OCI-LY1 (cell line): ENCODE data around the gene HNRNPK.

ENCODE experiments used
- H2AFZ ChIP-seq: fragments of 200-600 bp; sonication (generic), shearing (Covaris generic); 2 replicates; pipeline ENCODE4 v1.6.0; 2014; ENCODE audit warnings: antibody characterized with exemption, mild to moderate bottlenecking, low read length
- H3F3A ChIP-seq: fragments of 200-600 bp; sonication (generic), shearing (Covaris generic); 2 replicates; pipeline ENCODE4 v1.6.0; 2014; ENCODE audit warnings: mild to moderate bottlenecking, antibody characterized with exemption, low read length, moderate library complexity; ENCODE audit not compliant: insufficient read depth
- H3K27ac ChIP-seq: fragments of 200-600 bp; sonication (generic); 2 replicates; pipeline ENCODE4 v1.5.1; 2014; ENCODE audit warnings: low read length, mixed run types, mild to moderate bottlenecking, low read depth; ENCODE audit not compliant: poor library complexity, severe bottlenecking
- H3K27me3 ChIP-seq: fragments of 200-600 bp; sonication (generic); 2 replicates; pipeline ENCODE4 v1.6.0; 2014; ENCODE audit warnings: antibody characterized with exemption, mild to moderate bottlenecking, low read length, moderate library complexity; ENCODE audit not compliant: insufficient read depth
- H3K36me3 ChIP-seq: fragments of 200-600 bp; sonication (generic); 2 replicates; pipeline ENCODE4 v1.6.1; 2014; ENCODE audit warnings: mild to moderate bottlenecking, antibody characterized with exemption, low read length, moderate library complexity, mixed read lengths; ENCODE audit not compliant: insufficient read depth
- H3K4me1 ChIP-seq: fragments of 200-600 bp; sonication (generic); 2 replicates; pipeline ENCODE4 v1.5.1; 2014; ENCODE audit warnings: mild to moderate bottlenecking, low read length, moderate library complexity; ENCODE audit not compliant: insufficient read depth, severe bottlenecking
- H3K4me2 ChIP-seq: fragments of 200-600 bp; sonication (generic), shearing (Covaris generic); 2 replicates; pipeline ENCODE4 v1.6.1; 2014; ENCODE audit warnings: low read length
- H3K4me3 ChIP-seq: fragments of 200-600 bp; sonication (generic); 2 replicates; pipeline ENCODE4 v1.5.1; 2014; ENCODE audit warnings: low read length, low read depth, mild to moderate bottlenecking, mixed read lengths; ENCODE audit not compliant: poor library complexity, severe bottlenecking
- H3K79me2 ChIP-seq: fragments of 200-600 bp; shearing (Covaris generic); 2 replicates; pipeline ENCODE4 v1.6.1; 2016; ENCODE audit warnings: mixed run types, low read length, mixed read lengths; ENCODE audit not compliant: insufficient read depth
- H3K9ac ChIP-seq: fragments of 200-600 bp; sonication (generic), shearing (Covaris generic); 2 replicates; pipeline ENCODE4 v1.6.1; 2014; ENCODE audit warnings: mild to moderate bottlenecking, low read length, mixed read lengths
- H3K9me2 ChIP-seq: fragments of 200-600 bp; sonication (generic), shearing (Covaris generic); 2 replicates; pipeline ENCODE4 v1.6.1; 2014; ENCODE audit warnings: low read depth, mild to moderate bottlenecking, low read length, mixed read lengths
- H3K9me3 ChIP-seq: fragments of 200-600 bp; shearing (Covaris generic); 2 replicates; pipeline ENCODE4 v1.6.1; 2014; ENCODE audit warnings: low read length, mixed read lengths
- H4K20me1 ChIP-seq: fragments of 200-600 bp; sonication (generic), shearing (Covaris generic); 2 replicates; pipeline ENCODE4 v1.6.0; 2016; ENCODE audit warnings: mild to moderate bottlenecking, low read length; ENCODE audit not compliant: insufficient read depth
- CTCF ChIP-seq: fragments of 200-600 bp; sonication (generic), shearing (Covaris generic); IDR thresholded peaks from 2 replicates; pipeline ENCODE4 v1.5.1; 2017; ENCODE audit warnings: mild to moderate bottlenecking, antibody characterized with exemption, low read length, moderate library complexity, mixed read lengths
- EZH2 ChIP-seq: fragments of 200-600 bp; sonication (generic), shearing (Covaris generic); IDR thresholded peaks from 2 replicates; pipeline ENCODE4 v1.8.0; 2017; ENCODE audit warnings: borderline replicate concordance, mixed run types, mild to moderate bottlenecking, antibody characterized with exemption, low read length, moderate library complexity, mixed read lengths

HNRNPK gene

GRCh38 chr9:83927591-83927990 lies 52.4 kb downstream of the HNRNPK start:
- Histone ChIP-seq H4K20me1 (no peaks in the 10 kb centered on the region), H3K9me3 (no peaks in the 10 kb centered on the region), H3K79me2 (no peaks in the 10 kb centered on the region), H3K4me3 (no peak overlapping the region), H3K4me1 (peaks cover under 1% of the 10 kb centered on the region), H3K4me2 (no peak overlapping the region), H3K9ac (no peak overlapping the region), H3K9me2 (no peaks in the 10 kb centered on the region), H2AFZ (no peak overlapping the region), H3K36me3 (no peaks in the 10 kb centered on the region), H3K27ac (no peak overlapping the region), H3F3A (no peaks in the 10 kb centered on the region), H3K27me3 (no peaks in the 10 kb centered on the region)
- no peak for TF ChIP-seq EZH2
- TF ChIP-seq CTCF = no peak

DNA sequence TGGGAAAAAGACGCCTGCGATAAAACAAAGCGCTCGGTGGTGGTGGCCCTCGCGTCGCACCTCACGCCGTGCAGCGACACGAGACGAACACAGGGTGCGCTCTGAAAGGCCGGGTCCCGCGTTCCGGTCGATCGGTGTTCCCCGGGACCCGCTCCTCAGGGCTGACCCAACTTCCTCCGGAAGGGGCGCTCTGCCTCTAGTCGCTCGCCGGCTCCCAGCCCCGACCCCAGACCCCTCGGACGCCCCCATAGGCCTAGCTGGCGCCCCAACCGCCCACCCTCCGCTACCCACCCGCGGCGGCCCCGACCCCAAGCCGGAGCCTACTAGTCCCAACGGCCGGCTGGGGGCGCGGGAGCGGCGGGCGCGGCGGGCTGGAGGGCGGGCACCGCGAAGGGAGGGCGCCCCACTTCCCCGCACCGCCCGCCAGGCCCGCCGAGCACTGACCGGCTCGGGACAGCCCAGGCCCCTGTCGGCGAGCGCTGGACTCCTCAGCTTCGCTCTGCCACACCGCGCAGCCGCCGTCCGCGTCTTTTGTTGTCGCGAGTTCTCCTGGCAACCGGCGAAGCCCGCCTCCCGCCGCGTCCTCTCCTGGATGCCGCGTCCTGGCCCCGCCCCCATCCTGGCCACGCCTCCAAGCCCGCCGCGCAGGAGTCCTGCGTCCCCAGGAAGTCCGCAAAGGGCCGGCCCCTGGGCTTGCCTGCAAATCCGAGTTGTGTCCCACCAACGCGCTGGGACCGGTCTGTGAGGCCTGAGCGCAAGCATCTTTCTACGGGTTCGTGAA lies 58.9 kb downstream of the HNRNPK start, which contains the start of gene KIF27:
TSS of gene KIF27 (minus strand) at position 506 of the 781 bp plus-strand sequence. CDS start 5,841 bp downstream, outside the sequence.
- Histone ChIP-seq H3K4me2 (peak within 1 kb of the TSS; percentile 93), H3K36me3 (no peaks in the 10 kb centered on the region), H4K20me1 (no peaks in the 10 kb centered on the region), H3K9me3 (no peaks in the 10 kb centered on the region), H3K27me3 (no peaks in the 10 kb centered on the region), H3K4me3 (peak within 1 kb of the TSS; percentile 69), H3K4me1 (peaks cover 17% of the 10 kb centered on the region), H3K27ac (peak within 1 kb of the TSS; percentile 45), H2AFZ (peak within 1 kb of the TSS; percentile 97), H3K9ac (peak within 1 kb of the TSS; percentile 77), H3K9me2 (no peaks in the 10 kb centered on the region), H3F3A (no peaks in the 10 kb centered on the region), H3K79me2 (no peaks in the 10 kb centered on the region)
- peak; percentile 35 for TF ChIP-seq CTCF
- no peak for TF ChIP-seq EZH2

GRCh38 chr9:83920469-83920926 lies 59.5 kb downstream of the HNRNPK start:
- Histone ChIP-seq H3K36me3 (no peaks in the 10 kb centered on the region), H3K9ac (peak overlapping the region; percentile 77), H3K4me2 (peak overlapping the region; percentile 93), H4K20me1 (no peaks in the 10 kb centered on the region), H3K4me1 (peaks cover 17% of the 10 kb centered on the region), H3K4me3 (peak overlapping the region; percentile 69), H3K27ac (peak overlapping the region; percentile 31), H2AFZ (no peak overlapping the region), H3F3A (no peaks in the 10 kb centered on the region), H3K9me2 (no peaks in the 10 kb centered on the region), H3K9me3 (no peaks in the 10 kb centered on the region), H3K79me2 (no peaks in the 10 kb centered on the region), H3K27me3 (no peaks in the 10 kb centered on the region)
- no peak for TF ChIP-seq EZH2
- TF ChIP-seq CTCF = peak; percentile 50; the same call in 1 of the 2 replicates
